Upper lobe of left lung (tissue), 6 donors: ENCODE measurements around the gene GNPTAB. TPM values are rescaled to one million over a fixed set of nuclear protein-coding genes. Genes with fewer than 3 reads are reported as not detected.
"Not testable (repeated sequence)": the region's sequence is repeated elsewhere in the genome, so short reads cannot be mapped to it uniquely, and the experiment has no call there.

Source experiments
- ATAC-seq, 2 donors: fragments of 200-7000 bp; cut with Tn5 transposase; one replicate each; pipeline ENCODE4 v1.9.1; 2022; ENCODE audit warnings: mild to moderate bottlenecking in 2 of 2, moderate library complexity in 2 of 2; ENCODE audit not compliant: low FRiP score in 2 of 2
- DNase-seq, 2 donors: peaks; one replicate each; pipeline ENCODE4 v3.0.0-alpha.2; 2019 to 2020
- H3K27ac ChIP-seq, 4 donors: fragments of 200-600 bp; sonication (generic); one replicate each; pipeline ENCODE4 v1.5.1; 2016 to 2019
- H3K27me3 ChIP-seq, 4 donors: fragments of 200-600 bp; sonication (generic); one replicate each; pipeline ENCODE4 v1.5.1; 2017 to 2019
- H3K36me3 ChIP-seq, 4 donors: fragments of 200-600 bp; sonication (generic); one replicate each; pipeline ENCODE4 v1.5.1; 2016 to 2019
- H3K4me1 ChIP-seq, 4 donors: fragments of 200-600 bp; sonication (generic); one replicate each; pipeline ENCODE4 v1.5.1; 2018 to 2019
- H3K4me3 ChIP-seq, 4 donors: fragments of 200-600 bp; sonication (generic); one replicate each; pipeline ENCODE4 v1.5.1; 2017 to 2019; ENCODE audit warnings: mild to moderate bottlenecking in 2 of 4, moderate library complexity in 1 of 4
- H3K9me3 ChIP-seq, 4 donors: fragments of 200-600 bp; sonication (generic); one replicate each; pipeline ENCODE4 v1.5.1; 2018 to 2019
- CTCF ChIP-seq, 6 experiments: fragments of 450-650 bp in 4 of 6; fragments of 200-600 bp in 2 of 6; sonication (generic) in 2 of 6; IDR thresholded peaks; one replicate each; pipeline ENCODE4 v1.5.1; 2016 to 2019; ENCODE audit warnings: antibody characterized with exemption in 6 of 6
- EP300 ChIP-seq, 4 donors: sonication (generic); formaldehyde crosslinking; IDR thresholded peaks; one replicate each; pipeline ENCODE4 v1.5.1; 2017; ENCODE audit warnings: antibody characterized with exemption in 4 of 4, control low read depth in 2 of 4
- POLR2A ChIP-seq, 4 donors: fragments of 450-650 bp; IDR thresholded peaks; one replicate each; pipeline ENCODE4 v1.5.1; 2016 to 2017; ENCODE audit warnings: antibody characterized with exemption in 4 of 4, mild to moderate bottlenecking in 2 of 4
- POLR2AphosphoS5 ChIP-seq, 2 donors: sonication (generic); formaldehyde crosslinking; IDR thresholded peaks; one replicate each; pipeline ENCODE4 v1.5.1; 2017; ENCODE audit warnings: antibody characterized with exemption in 2 of 2
- WGBS, 2 donors: methylation state at CpG; one replicate each; pipeline ENCODE4 v1.1.5; 2017 to 2018; 5-methylcytosine and 5-hydroxymethylcytosine counted together
- total RNA-seq, 6 donors: library from RNA; depleted of rRNA in 4 of 6; stranded (reverse); fragments of >200 nt in 4 of 6; gene quantifications; one replicate each; pipeline versions ENCODE4 v1.1.0 to v1.2.1, GENCODE V29; 2016 to 2021
- donor health status: DM: no; HTN: no; CAD: no; lungs with moderate emphysema.
- donor health status: DM: no; HTN: yes; CAD: no; lungs with severe emphysema.

The GNPTAB gene
- total RNA-seq, 6 donors from 2014 or later: 45.8 to 73.3 (median 57.5) TPM

GRCh38 chr12:101823039-101823438 lies 7.7 kb downstream of the GNPTAB start:
- H3K4me3 ChIP-seq: no peak overlapping the region
- H3K4me1 ChIP-seq: peaks cover 27 to 51% (median 33%) of the 10 kb centered on the region in 4 donors
- H3K27ac ChIP-seq: peak overlapping the region in 2 of 4 donors; percentile 39 to 42
- peak in 1 of 2 donors; percentile 49 for DNase-seq
- H3K36me3 ChIP-seq: no peaks in the 10 kb centered on the region
- no peak for ATAC-seq
- H3K27me3 ChIP-seq: no peaks in the 10 kb centered on the region
- WGBS, 2 donors: 53 to 65% methylated on average over 4 of the region's 4 CpGs
- TF ChIP-seq POLR2AphosphoS5 (IDR thresholded peaks at IDR 0.05): no peak
- no peak for TF ChIP-seq CTCF (IDR thresholded peaks at IDR 0.05)
- H3K9me3 ChIP-seq: no peaks in the 10 kb centered on the region

GRCh38 chr12:101819467-101819866 lies 11.3 kb downstream of the GNPTAB start:
- DNase-seq: no peak
- Histone ChIP-seq H3K36me3 (no peaks in the 10 kb centered on the region), H3K4me1 (peaks cover 9 to 22% (median 20%) of the 10 kb centered on the region in 4 donors), H3K9me3 (no peaks in the 10 kb centered on the region), H3K27me3 (no peaks in the 10 kb centered on the region), H3K27ac (no peak overlapping the region), H3K4me3 (no peak overlapping the region)
- 85 to 93% methylated on average over 2 of the region's 2 CpGs for whole genome bisulfite sequencing, 2 donors
- TF ChIP-seq CTCF (IDR thresholded peaks at IDR 0.05) (no peak), POLR2A (IDR thresholded peaks at IDR 0.05) (no peak), EP300 (IDR thresholded peaks at IDR 0.05) (no peak), POLR2AphosphoS5 (IDR thresholded peaks at IDR 0.05) (no peak)
- no peak for ATAC-seq

DNA sequence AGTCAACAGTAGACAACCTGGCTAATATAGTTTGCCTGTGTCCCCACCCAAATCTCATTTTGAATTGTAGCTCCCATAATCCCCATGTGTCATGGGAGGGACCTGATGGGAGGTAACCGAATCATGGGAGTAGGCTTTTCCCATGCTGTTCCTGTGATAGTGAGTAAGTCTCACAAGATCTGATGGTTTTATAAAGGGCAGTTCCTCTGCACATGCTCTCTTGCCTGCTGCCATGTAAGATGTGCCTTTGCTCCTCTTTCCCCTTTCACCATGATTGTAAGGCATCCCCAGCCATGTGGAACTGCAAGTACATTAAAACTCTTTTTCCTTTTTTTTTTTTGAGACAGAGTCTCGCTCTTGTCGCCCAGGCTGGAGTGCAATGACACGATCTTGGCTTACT lies 12.1 kb downstream of the GNPTAB start:
- DNase-seq, H3K36me3 ChIP-seq, ATAC-seq, H3K4me3 ChIP-seq, H3K27me3 ChIP-seq, H3K27ac ChIP-seq, H3K9me3 ChIP-seq: not testable (repeated sequence)
- H3K4me1 ChIP-seq: peaks cover 4 to 14% (median 12%) of the 10 kb centered on the region in 4 donors
- WGBS, 2 donors: 96 to 100% methylated on average over 3 to 4 of the region's 4 CpGs

DNA sequence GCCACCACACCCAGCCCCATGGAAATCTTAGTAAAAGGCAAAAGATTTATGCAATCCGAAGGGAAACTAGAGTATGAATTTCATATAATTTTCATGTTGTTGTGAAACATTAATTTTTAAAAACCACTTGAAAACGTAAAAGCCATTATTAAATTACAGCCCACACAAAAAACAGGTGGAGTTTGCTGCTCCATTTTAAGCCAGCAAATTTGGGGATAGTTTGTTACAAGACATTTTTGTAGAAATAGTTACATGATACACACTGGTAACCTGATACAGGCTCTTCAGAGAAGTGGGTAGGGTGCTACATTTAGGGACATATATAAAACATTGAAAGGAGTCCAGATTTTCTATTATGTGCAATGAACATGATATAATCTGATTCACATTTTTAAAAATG lies 17.6 kb downstream of the GNPTAB start:
- Histone ChIP-seq H3K27me3 (no peaks in the 10 kb centered on the region), H3K36me3 (no peaks in the 10 kb centered on the region), H3K9me3 (no peaks in the 10 kb centered on the region), H3K4me3 (no peak overlapping the region), H3K4me1 (no peaks in the 10 kb centered on the region), H3K27ac (no peak overlapping the region)
- no peak for TF ChIP-seq POLR2A (IDR thresholded peaks at IDR 0.05)
- WGBS, 2 donors: 62 to 85% methylated on average over 2 of the region's 2 CpGs
- DNase-seq (no peak), ATAC-seq (no peak)

DNA sequence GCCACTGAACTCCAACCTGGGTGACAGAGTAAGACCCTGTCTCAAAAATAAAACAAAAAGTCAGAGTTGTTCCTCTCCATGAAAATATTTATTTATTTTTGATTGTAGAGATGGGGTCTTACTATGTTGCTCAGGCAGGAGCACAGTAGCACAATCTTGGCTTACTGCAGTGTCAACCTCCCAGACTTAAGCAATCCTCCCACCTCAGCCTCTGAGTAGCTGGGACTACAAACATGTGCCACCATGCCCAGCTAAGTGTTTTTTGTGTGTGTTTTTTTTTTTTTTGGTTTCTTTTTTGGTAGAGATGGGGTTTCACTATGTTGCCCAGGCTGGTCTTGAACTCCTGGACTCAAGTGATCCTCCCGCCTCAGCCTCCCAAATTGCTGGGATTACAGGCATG lies 18.0 kb downstream of the GNPTAB start:
- 90 to 95% methylated on average over 1 of the region's 1 CpG for WGBS, 2 donors
- DNase-seq, H3K36me3 ChIP-seq, H3K27ac ChIP-seq, H3K9me3 ChIP-seq, H3K27me3 ChIP-seq, H3K4me3 ChIP-seq, H3K4me1 ChIP-seq, ATAC-seq: not testable (repeated sequence)

- ATAC-seq, H3K4me3 ChIP-seq, H3K27ac ChIP-seq, H3K9me3 ChIP-seq, H3K4me1 ChIP-seq, DNase-seq, H3K27me3 ChIP-seq, H3K36me3 ChIP-seq: not testable (repeated sequence)
- whole genome bisulfite sequencing, 2 donors: 70 to 85% methylated on average over 6 of the region's 6 CpGs
Measured at GRCh38 chr12:101811342-101811741, 19.4 kb downstream of the GNPTAB start.

GRCh38 chr12:101809208-101809607 lies 21.6 kb downstream of the GNPTAB start:
- Histone ChIP-seq H3K4me1 (no peaks in the 10 kb centered on the region), H3K4me3 (no peak overlapping the region), H3K27me3 (no peaks in the 10 kb centered on the region), H3K9me3 (no peaks in the 10 kb centered on the region), H3K27ac (no peak overlapping the region), H3K36me3 (no peaks in the 10 kb centered on the region)
- TF ChIP-seq EP300 (IDR thresholded peaks at IDR 0.05) (no peak), POLR2AphosphoS5 (IDR thresholded peaks at IDR 0.05) (no peak), POLR2A (IDR thresholded peaks at IDR 0.05) (no peak), CTCF (IDR thresholded peaks at IDR 0.05) (no peak)
- 79 to 80% methylated on average over 2 of the region's 2 CpGs for WGBS, 2 donors
- DNase-seq: no peak
- no peak for ATAC-seq
